MM.1S (cell line): ENCODE measurements around the gene HTR3D.

Experiments
- EZH2 ChIP-seq: fragments of 300-600 bp; sonication (generic); optimal IDR thresholded peaks from 2 replicates; pipeline ENCODE3; 2017; ENCODE audit warnings: low read depth, mild to moderate bottlenecking, antibody characterized with exemption, low read length, mixed read lengths
- EZH2phosphoT487 ChIP-seq: fragments of 300-600 bp; sonication (generic); IDR thresholded peaks from 2 replicates; pipeline ENCODE4 v1.6.1; 2018; ENCODE audit warnings: antibody characterized with exemption, low read length
- TF ChIP-seq, protein P1 (sequence below): fragments of 300-600 bp; sonication (generic); IDR thresholded peaks from 2 replicates; pipeline ENCODE4 v1.5.1; 2016; ENCODE audit warnings: antibody characterized with exemption, low read length, mixed read lengths

DNA sequence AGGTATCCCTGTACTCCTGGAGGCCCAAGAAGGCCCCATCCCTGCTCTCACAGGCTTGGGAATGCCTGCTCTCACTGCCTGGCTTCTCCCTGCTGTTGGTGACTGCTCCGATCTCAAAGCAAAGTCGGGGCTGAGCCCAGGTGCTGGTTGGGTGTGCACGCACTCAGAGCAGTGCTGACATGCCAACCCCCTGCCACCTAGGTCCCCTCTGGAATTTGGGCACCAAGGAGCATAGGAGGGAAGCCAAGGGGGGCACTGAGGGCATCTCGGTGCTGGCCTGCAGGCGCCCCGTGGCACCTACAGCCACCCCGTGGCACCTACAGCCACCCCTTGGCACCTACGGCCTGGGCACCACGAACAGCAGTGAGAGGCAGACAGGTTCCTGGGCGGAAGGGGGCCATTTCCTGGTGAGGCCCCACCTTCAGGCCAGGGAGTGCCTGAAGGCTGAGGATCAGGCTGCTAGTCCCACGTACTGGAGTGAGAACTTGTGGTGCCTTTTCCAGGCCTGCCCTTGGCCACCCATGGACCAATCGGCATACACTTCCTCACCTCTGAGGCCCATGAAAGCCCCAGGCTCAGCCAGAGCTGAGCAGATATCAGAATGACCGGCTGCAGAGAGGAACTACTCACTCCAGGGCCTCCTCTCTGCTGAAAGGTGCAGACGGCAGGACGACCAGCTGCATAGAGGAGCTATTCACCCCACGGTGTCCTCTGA is 49.7 kb downstream of the HTR3D start:
- TF ChIP-seq EZH2: no peak
- TF ChIP-seq, protein P1, sequence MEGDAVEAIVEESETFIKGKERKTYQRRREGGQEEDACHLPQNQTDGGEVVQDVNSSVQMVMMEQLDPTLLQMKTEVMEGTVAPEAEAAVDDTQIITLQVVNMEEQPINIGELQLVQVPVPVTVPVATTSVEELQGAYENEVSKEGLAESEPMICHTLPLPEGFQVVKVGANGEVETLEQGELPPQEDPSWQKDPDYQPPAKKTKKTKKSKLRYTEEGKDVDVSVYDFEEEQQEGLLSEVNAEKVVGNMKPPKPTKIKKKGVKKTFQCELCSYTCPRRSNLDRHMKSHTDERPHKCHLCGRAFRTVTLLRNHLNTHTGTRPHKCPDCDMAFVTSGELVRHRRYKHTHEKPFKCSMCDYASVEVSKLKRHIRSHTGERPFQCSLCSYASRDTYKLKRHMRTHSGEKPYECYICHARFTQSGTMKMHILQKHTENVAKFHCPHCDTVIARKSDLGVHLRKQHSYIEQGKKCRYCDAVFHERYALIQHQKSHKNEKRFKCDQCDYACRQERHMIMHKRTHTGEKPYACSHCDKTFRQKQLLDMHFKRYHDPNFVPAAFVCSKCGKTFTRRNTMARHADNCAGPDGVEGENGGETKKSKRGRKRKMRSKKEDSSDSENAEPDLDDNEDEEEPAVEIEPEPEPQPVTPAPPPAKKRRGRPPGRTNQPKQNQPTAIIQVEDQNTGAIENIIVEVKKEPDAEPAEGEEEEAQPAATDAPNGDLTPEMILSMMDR: no peak
- TF ChIP-seq EZH2phosphoT487: no peak
